Measurements from ENCODE around the gene ABLIM3. TPM values are rescaled to one million over a fixed set of nuclear protein-coding genes. Genes with fewer than 3 reads are reported as not detected.

The ABLIM3 gene
- total RNA-seq, 2 experiments from 2014 or later: not detected

- ChIA-PET POLR2A (interaction anchor here (1.0 kb wide), 1 partner anchor 12 kb away, joined by 3 read pairs; no protein-coding TSS in a partner anchor), CTCF (ENCODE audit: unreplicated experiment) (no interaction called here)
- H3K79me2 ChIP-seq (ENCODE audit: insufficient read depth, low read depth, low read length): no peaks in the 10 kb centered on the region
- H3K27ac ChIP-seq (ENCODE audit: low read depth, low read length, poor library complexity, severe bottlenecking): no peak overlapping the region
- no peaks in the 10 kb centered on the region for H3K9me3 ChIP-seq (ENCODE audit: low read length)
- no peak overlapping the region for H3K4me3 ChIP-seq (ENCODE audit: low read depth, low read length, poor library complexity, severe bottlenecking)
- H4K20me1 ChIP-seq (ENCODE audit: insufficient read depth, low read length): no peaks in the 10 kb centered on the region
- H3K36me3 ChIP-seq (ENCODE audit: insufficient read depth, low read length): no peaks in the 10 kb centered on the region
- H3K9me2 ChIP-seq (ENCODE audit: insufficient read depth, low read length): no peaks in the 10 kb centered on the region
- intact Hi-C loops (cut with micrococcal nuclease; ENCODE audit: unreplicated experiment): no loop called here
- H2AFZ ChIP-seq (ENCODE audit: low read length): no peak overlapping the region
- no peaks in the 10 kb centered on the region for H3K4me1 ChIP-seq (ENCODE audit: insufficient read depth, low read length, poor library complexity, severe bottlenecking)
- no peak overlapping the region for H3K4me2 ChIP-seq (ENCODE audit: low read length)
- no peak for DNase-seq (ENCODE audit: low spot score)
- no peak for TF ChIP-seq EZH2phosphoT487 (IDR thresholded peaks at IDR 0.05; ENCODE audit: borderline replicate concordance, low read depth, low read length)
- TF ChIP-seq CTCF (conservative IDR thresholded peaks at IDR 0.05; ENCODE audit: low read length): no peak
- no TSS peak for BruUV-seq (replicated peaks)
Measured at GRCh38 chr5:149216496-149216895, 75.2 kb downstream of the ABLIM3 start.

GRCh38 chr5:149217096-149217802 lies 76.0 kb downstream of the ABLIM3 start:
- POLR2A ChIA-PET: no interaction called here
- BruUV-seq (replicated peaks): no TSS peak
- intact Hi-C loops (cut with micrococcal nuclease; ENCODE audit: unreplicated experiment): no loop called here
- H3K9me2 ChIP-seq (ENCODE audit: insufficient read depth, low read length): no peaks in the 10 kb centered on the region
- H3K4me2 ChIP-seq (ENCODE audit: low read length): no peak overlapping the region
- no peaks in the 10 kb centered on the region for H3K79me2 ChIP-seq (ENCODE audit: insufficient read depth, low read depth, low read length)
- TF ChIP-seq CTCF (conservative IDR thresholded peaks at IDR 0.05; ENCODE audit: low read length): no peak
- TF ChIP-seq EZH2phosphoT487 (IDR thresholded peaks at IDR 0.05; ENCODE audit: borderline replicate concordance, low read depth, low read length): no peak
- no peaks in the 10 kb centered on the region for H3K9me3 ChIP-seq (ENCODE audit: low read length)
- CTCF ChIA-PET (ENCODE audit: unreplicated experiment): no interaction called here
- no peak overlapping the region for H3K4me3 ChIP-seq (ENCODE audit: low read depth, low read length, poor library complexity, severe bottlenecking)
- H3K27ac ChIP-seq (ENCODE audit: low read depth, low read length, poor library complexity, severe bottlenecking): no peak overlapping the region
- no peaks in the 10 kb centered on the region for H3K36me3 ChIP-seq (ENCODE audit: insufficient read depth, low read length)
- H4K20me1 ChIP-seq (ENCODE audit: insufficient read depth, low read length): no peaks in the 10 kb centered on the region
- no peak for DNase-seq (ENCODE audit: low spot score)
- H3K4me1 ChIP-seq (ENCODE audit: insufficient read depth, low read length, poor library complexity, severe bottlenecking): no peaks in the 10 kb centered on the region
- no peak overlapping the region for H2AFZ ChIP-seq (ENCODE audit: low read length)

- H3K4me3 ChIP-seq (ENCODE audit: low read depth, low read length, poor library complexity, severe bottlenecking): no peak overlapping the region
- TF ChIP-seq CTCF (conservative IDR thresholded peaks at IDR 0.05; ENCODE audit: low read length) (no peak), EZH2phosphoT487 (IDR thresholded peaks at IDR 0.05; ENCODE audit: borderline replicate concordance, low read depth, low read length) (no peak)
- H3K4me2 ChIP-seq (ENCODE audit: low read length): no peak overlapping the region
- POLR2A ChIA-PET: no interaction called here
- H3K79me2 ChIP-seq (ENCODE audit: insufficient read depth, low read depth, low read length): no peaks in the 10 kb centered on the region
- no peaks in the 10 kb centered on the region for H3K9me3 ChIP-seq (ENCODE audit: low read length)
- no peak overlapping the region for H2AFZ ChIP-seq (ENCODE audit: low read length)
- H4K20me1 ChIP-seq (ENCODE audit: insufficient read depth, low read length): no peaks in the 10 kb centered on the region
- no peaks in the 10 kb centered on the region for H3K9me2 ChIP-seq (ENCODE audit: insufficient read depth, low read length)
- no peak for DNase-seq (ENCODE audit: low spot score)
- no peak overlapping the region for H3K27ac ChIP-seq (ENCODE audit: low read depth, low read length, poor library complexity, severe bottlenecking)
- CTCF ChIA-PET (ENCODE audit: unreplicated experiment): no interaction called here
- no TSS peak for BruUV-seq (replicated peaks)
- no peaks in the 10 kb centered on the region for H3K36me3 ChIP-seq (ENCODE audit: insufficient read depth, low read length)
- H3K4me1 ChIP-seq (ENCODE audit: insufficient read depth, low read length, poor library complexity, severe bottlenecking): no peaks in the 10 kb centered on the region
- intact Hi-C loops (cut with micrococcal nuclease; ENCODE audit: unreplicated experiment): no loop called here
Measured at GRCh38 chr5:149217803-149218155, 76.5 kb downstream of the ABLIM3 start.

Measured in OCI-LY7 (cell line).